ENCODE measurements around the gene MAML3. TPM values are rescaled to one million over a fixed set of nuclear protein-coding genes. Genes with fewer than 3 reads are reported as not detected.

Gene MAML3
- total RNA-seq, 1 donor from 2014 or later, result 21.8 TPM

- Mint-ChIP-seq H3K27me3 (no peaks in the 10 kb centered on the region), H3K9me3 (peaks cover 8% of the 10 kb centered on the region), H3K4me3 (peak overlapping the region; percentile 84), H3K36me3 (no peaks in the 10 kb centered on the region), H3K4me1 (ENCODE audit: unreplicated experiment) (peaks cover 44% of the 10 kb centered on the region), H3K27ac (peak overlapping the region; percentile 75)
- no peak for DNase-seq (ENCODE audit: extremely low spot score, unreplicated experiment)
- TF ChIP-seq CTCF (conservative IDR thresholded peaks at IDR 0.05), result no peak
Observed at GRCh38 chr4:140004549-140004895, 149.5 kb downstream of the MAML3 start.

GRCh38 chr4:140003876-140004548 lies 150.0 kb downstream of the MAML3 start:
- peaks cover 45% of the 10 kb centered on the region for H3K4me1 Mint-ChIP-seq (ENCODE audit: unreplicated experiment)
- no peak for TF ChIP-seq CTCF (conservative IDR thresholded peaks at IDR 0.05)
- no peaks in the 10 kb centered on the region for H3K36me3 Mint-ChIP-seq
- peak overlapping the region; percentile 84 for H3K4me3 Mint-ChIP-seq
- no peak for DNase-seq (ENCODE audit: extremely low spot score, unreplicated experiment)
- peaks cover 8% of the 10 kb centered on the region for H3K9me3 Mint-ChIP-seq
- H3K27ac Mint-ChIP-seq, result peak overlapping the region; percentile 75
- H3K27me3 Mint-ChIP-seq, result no peaks in the 10 kb centered on the region

GRCh38 chr4:140000232-140000631 lies 153.8 kb downstream of the MAML3 start:
- H3K4me3 Mint-ChIP-seq, result no peak overlapping the region
- no peak for TF ChIP-seq CTCF (conservative IDR thresholded peaks at IDR 0.05)
- H3K4me1 Mint-ChIP-seq (ENCODE audit: unreplicated experiment), result peaks cover 34% of the 10 kb centered on the region

GRCh38 chr4:139988863-139989765 lies 164.9 kb downstream of the MAML3 start:
- Mint-ChIP-seq H3K9me3 (peaks cover 5% of the 10 kb centered on the region), H3K27ac (peak overlapping the region; percentile 83), H3K4me1 (ENCODE audit: unreplicated experiment) (peaks cover 23% of the 10 kb centered on the region), H3K27me3 (no peaks in the 10 kb centered on the region), H3K4me3 (no peak overlapping the region), H3K36me3 (peaks cover 9% of the 10 kb centered on the region)
- no peak for TF ChIP-seq CTCF (conservative IDR thresholded peaks at IDR 0.05)
- DNase-seq (ENCODE audit: extremely low spot score, unreplicated experiment), result no peak

More at GRCh38 chr4:140000232-140000631, 153.8 kb downstream of the MAML3 start:
- H3K9me3 Mint-ChIP-seq, result peaks cover 4% of the 10 kb centered on the region
- H3K36me3 Mint-ChIP-seq, result no peaks in the 10 kb centered on the region
- DNase-seq (ENCODE audit: extremely low spot score, unreplicated experiment), result no peak
- no peaks in the 10 kb centered on the region for H3K27me3 Mint-ChIP-seq
- peak overlapping the region; percentile 48 for H3K27ac Mint-ChIP-seq

- H3K27me3 Mint-ChIP-seq, result no peaks in the 10 kb centered on the region
- DNase-seq (ENCODE audit: extremely low spot score, unreplicated experiment), result no peak
- H3K36me3 Mint-ChIP-seq, result peaks cover 16% of the 10 kb centered on the region
- peak overlapping the region; percentile 66 for H3K4me3 Mint-ChIP-seq
- H3K9me3 Mint-ChIP-seq, result peaks cover 5% of the 10 kb centered on the region
- TF ChIP-seq CTCF (conservative IDR thresholded peaks at IDR 0.05), result no peak
- peaks cover 30% of the 10 kb centered on the region for H3K4me1 Mint-ChIP-seq (ENCODE audit: unreplicated experiment)
- peak overlapping the region; percentile 97 for H3K27ac Mint-ChIP-seq
Observed at GRCh38 chr4:139987502-139987850, 166.5 kb downstream of the MAML3 start.
